Measurements from ENCODE around the gene EML4.

Gene EML4

DNA sequence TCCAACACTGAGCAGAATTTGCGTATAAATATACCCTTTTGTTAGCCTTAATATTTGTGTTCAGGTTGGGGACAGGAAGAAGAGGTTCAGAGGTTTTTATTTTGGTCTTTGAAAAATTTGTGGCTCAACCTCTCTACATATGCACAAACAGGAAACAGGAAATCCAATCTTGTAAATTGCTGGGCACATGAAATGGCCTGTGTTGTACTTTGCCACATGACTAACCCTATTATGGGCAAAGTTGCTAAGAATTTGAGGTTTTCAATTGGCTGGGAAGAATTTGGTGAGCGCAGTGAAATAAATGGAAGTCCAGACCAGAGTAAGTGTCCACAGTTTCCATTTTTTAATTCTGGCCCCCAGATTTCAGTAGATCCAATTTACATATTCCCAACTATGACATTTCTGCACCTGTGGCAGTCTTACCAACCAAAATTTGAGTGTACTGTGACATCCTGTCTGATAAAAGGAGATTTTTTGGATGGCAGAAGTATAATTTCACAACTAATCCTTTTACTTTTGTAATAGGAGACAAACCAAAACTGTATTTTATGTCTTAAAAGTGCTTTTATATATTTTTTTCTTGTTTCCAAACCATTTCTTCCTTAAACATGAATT, 128.3 kb downstream of the EML4 start:
- no peak for DNase-seq

DNA sequence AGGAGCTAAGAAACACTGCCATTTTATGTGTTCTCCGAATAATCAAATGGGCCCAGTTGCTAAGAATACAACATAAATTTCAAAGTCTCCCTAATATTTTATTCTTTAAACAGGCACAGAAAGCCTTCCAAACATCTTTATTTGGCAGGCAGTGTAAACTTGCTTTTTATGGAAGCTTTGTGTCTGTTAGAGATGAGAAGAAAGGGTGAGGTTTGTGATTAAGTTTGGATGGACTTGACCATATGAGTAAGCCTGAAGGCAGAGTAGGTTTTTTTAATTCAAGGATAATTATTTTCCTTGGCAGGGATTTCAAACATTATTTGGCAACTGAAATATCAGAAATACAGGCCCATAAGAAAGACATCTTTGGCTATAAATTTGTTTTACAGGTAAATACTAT, 129.0 kb downstream of the EML4 start:
- no peak for DNase-seq

- DNase-seq, result no peak
Observed at GRCh38 chr2:42298996-42299754, 130.0 kb downstream of the EML4 start.

- DNase-seq, result no peak
Observed at GRCh38 chr2:42300527-42300926, 131.4 kb downstream of the EML4 start.

GRCh38 chr2:42303252-42303651, 134.1 kb downstream of the EML4 start:
- DNase-seq, result no peak

DNA sequence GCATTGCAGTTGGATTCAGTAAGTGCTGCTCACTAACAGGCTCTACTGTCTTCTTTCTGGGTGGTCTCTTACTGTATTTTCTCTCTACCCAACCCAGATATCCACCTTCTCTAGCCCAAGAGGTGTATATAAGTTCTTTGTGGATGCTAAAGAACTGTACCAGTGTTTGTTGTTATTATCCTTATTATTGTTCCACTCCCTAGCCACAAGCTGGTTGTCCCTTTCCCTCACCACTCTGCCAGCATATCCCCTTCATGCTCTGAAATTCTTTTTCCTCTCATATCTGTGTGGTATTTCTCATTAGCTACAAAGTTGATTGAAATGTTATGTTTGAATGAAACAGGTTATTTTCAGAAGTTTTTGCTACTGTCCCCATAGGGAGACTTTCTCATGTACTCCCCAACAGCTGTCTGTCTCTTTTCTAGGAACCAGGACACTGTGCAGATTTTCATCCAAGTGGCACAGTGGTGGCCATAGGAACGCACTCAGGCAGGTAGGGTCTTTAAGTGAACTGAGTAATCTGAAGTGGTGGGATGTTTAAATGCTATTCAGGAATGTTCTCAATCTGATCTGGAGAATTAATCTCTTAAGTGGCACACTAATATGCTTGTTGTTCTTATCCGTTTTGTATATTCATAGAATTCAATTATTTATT, 135.0 kb downstream of the EML4 start:
- DNase-seq, result no peak

GRCh38 chr2:42307180-42307579, 138.0 kb downstream of the EML4 start:
- no peak for DNase-seq

- no peak for DNase-seq
Observed at GRCh38 chr2:42309366-42309765, 140.2 kb downstream of the EML4 start.

- no peak for DNase-seq
Observed at GRCh38 chr2:42310007-42310515, 140.9 kb downstream of the EML4 start.

DNA sequence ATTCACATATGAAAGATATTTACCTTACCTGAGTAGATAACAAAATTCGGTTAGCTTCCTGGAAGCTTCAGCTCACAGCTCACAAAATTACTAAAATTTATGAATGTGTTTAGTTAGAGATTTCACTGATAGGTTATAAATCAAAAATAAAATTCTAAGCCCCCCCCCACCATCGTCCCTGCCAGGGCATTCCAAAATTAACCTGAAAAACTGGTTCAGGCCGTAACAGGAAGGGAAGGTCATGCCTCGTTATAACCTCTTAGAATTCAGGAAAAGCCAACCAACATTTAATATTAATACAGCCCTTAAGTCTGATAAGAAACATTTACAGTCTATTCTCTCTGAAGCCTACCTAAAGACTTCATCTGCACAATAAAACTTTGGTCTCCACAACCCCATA, 143.0 kb downstream of the EML4 start:
- no peak for DNase-seq

- DNase-seq, result no peak
Observed at GRCh38 chr2:42314892-42315468, 145.8 kb downstream of the EML4 start.

DNA sequence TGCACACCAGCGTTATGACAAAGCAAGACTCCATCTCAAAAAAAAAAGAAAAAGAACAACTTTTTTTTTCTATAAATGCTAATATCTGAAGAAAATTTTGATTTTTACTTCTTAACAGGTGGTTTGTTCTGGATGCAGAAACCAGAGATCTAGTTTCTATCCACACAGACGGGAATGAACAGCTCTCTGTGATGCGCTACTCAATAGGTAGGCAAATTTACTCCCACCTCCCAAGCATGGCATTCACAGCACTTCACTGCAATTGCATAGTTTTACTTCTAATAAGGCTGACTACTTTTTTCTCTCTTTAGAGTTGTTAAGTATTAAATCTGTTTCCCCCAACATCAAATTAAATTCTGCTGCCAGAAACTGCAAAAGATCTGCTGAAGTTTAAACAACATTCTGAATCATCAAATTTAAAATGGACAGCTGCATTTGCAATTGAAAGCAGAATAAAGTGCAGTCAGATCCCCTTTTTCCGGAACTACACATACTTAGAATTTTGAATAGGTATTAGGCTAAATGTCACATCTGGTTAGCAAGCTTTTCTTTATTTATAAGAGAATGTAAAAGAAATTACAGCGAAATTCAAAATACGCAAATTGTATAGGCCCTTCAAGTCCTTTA, 146.8 kb downstream of the EML4 start:
- DNase-seq, result no peak

GRCh38 chr2:42316910-42317309, 147.8 kb downstream of the EML4 start:
- no peak for DNase-seq

DNA sequence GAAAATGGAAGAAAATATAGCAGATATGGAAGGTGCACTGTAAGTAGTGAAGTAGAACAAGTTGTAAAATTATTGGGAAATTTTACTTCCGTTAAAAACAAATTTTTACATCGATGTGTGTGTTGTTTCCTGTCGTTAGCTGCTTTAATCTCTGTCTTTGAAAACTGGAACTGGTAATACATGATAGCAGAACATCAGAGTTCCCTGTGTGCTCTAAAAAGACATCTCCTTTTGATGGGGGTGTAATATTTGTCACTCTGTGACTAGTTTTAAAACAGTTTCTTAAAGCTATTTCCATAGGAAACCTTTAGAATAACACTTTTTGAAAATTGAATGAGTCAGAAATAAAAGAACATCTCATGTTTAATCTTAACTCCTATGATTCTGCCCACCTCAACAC, 148.3 kb downstream of the EML4 start:
- DNase-seq, result no peak

- no peak for DNase-seq
Observed at GRCh38 chr2:42317945-42318344, 148.8 kb downstream of the EML4 start.

DNA sequence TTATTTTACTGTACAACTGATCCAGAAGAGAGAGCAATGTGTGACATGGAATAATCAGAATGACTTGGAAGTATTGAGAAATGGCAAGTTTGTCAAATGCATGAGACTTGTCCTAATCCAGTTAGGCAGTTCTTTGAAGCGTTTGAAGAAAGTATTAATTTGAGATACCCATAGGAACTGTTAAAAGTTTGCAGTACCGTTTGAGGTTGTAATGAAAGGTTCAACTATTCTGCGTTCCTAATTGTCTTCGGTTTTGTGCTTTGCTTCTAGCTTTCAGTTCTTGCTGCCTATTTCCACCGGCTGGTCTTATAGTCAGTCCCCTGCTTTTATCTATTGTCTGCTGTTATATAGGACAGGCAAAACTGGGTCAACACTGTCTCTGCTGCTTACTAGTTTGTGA, 150.1 kb downstream of the EML4 start:
- no peak for DNase-seq

GRCh38 chr2:42321452-42322064, 152.4 kb downstream of the EML4 start:
- no peak for DNase-seq

GRCh38 chr2:42324244-42324643, 155.1 kb downstream of the EML4 start:
- DNase-seq, result no peak

DNA sequence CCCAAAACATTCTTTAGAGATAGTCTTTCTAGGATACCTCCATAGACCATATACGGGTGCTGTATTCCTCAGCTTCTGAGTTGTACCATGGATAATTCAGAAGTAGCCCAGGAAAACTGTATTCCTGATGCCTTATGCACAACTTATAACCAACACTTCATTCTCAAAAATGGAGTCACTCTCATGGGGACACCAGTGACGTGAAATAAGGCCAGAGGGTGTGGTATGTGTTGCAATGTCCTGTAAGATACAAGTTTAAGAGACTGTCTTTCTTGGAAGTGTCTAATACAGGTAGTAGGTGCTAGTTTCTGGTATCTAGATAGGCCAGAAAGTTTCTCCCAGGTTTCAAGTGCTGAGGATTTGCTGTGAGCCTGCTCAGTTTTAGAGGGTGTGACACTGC, 155.8 kb downstream of the EML4 start:
- no peak for DNase-seq

- DNase-seq, result no peak
Observed at GRCh38 chr2:42325609-42326008, 156.5 kb downstream of the EML4 start.

DNA sequence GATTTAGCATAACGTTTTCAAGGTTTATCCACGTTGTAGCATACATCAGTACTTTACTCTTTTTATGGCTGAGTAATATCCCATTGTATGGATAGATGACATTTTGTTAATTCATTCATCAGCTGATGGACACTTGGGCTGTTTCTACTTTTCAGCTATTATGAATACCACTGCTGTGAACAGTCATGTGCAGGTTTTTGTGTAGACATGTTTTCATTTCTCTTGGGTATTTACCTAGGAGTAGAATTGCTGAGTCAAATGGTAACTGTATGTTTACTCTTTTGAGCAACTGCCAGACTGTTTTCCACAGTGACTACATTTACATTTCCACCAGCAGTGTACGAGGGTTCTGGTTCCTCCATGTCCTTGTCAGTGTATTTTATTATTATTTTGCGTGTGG, 158.0 kb downstream of the EML4 start:
- no peak for DNase-seq

Measured in hypothalamus (tissue), 51 donors.